Tibial artery (tissue), 4 donors: ENCODE results near the gene NFIA.

Source experiments
- DNase-seq, 2 donors: peaks; one replicate each; pipeline ENCODE4 v3.0.0-alpha.2; 2019
- H3K27ac ChIP-seq, 2 donors: fragments of 200-600 bp; sonication (generic) in 1 of 2; 1 replicate in 1 of 2; 2 replicates in 1 of 2; pipeline ENCODE4 v1.5.1; 2018 to 2019; ENCODE audit warnings: mild to moderate bottlenecking in 1 of 2
- H3K27me3 ChIP-seq, 2 donors: fragments of 200-600 bp; sonication (generic) in 1 of 2; one replicate each; pipeline versions ENCODE4 v1.5.1 to v1.6.0; 2016 to 2019
- H3K36me3 ChIP-seq, 3 donors: fragments of 200-600 bp; sonication (generic) in 2 of 3; one replicate each; pipeline ENCODE4 v1.5.1; 2016 to 2019; ENCODE audit warnings: mild to moderate bottlenecking in 2 of 3
- H3K4me1 ChIP-seq, 4 donors: fragments of 200-600 bp; sonication (generic) in 2 of 4; 1 replicate in 3 of 4; 2 replicates in 1 of 4; pipeline ENCODE4 v1.5.1; 2016 to 2019
- H3K4me3 ChIP-seq, 2 donors: fragments of 200-600 bp; sonication (generic) in 1 of 2; 1 replicate in 1 of 2; 2 replicates in 1 of 2; pipeline ENCODE4 v1.5.1; 2018 to 2019; ENCODE audit warnings: mild to moderate bottlenecking in 2 of 2
- H3K9me3 ChIP-seq, 3 donors: fragments of 200-600 bp; sonication (generic) in 1 of 3; one replicate each; pipeline ENCODE4 v1.5.1; 2016 to 2019
- intact Hi-C: fragments of 100-400 bp; cut with DNase I; formaldehyde crosslinking; loops from one replicate; pipeline ENCODE4 v1.15.0; 2023; ENCODE audit warnings: low total_unique reads
- TF ChIP-seq, protein P1 (sequence below), 2 experiments: fragments of 200-600 bp in 1 of 2; fragments of 450-650 bp in 1 of 2; IDR thresholded peaks; one replicate each; pipeline ENCODE4 v1.5.1; 2017 to 2019; ENCODE audit warnings: antibody characterized with exemption in 2 of 2, mild to moderate bottlenecking in 1 of 2, moderate library complexity in 1 of 2

NFIA gene

DNA sequence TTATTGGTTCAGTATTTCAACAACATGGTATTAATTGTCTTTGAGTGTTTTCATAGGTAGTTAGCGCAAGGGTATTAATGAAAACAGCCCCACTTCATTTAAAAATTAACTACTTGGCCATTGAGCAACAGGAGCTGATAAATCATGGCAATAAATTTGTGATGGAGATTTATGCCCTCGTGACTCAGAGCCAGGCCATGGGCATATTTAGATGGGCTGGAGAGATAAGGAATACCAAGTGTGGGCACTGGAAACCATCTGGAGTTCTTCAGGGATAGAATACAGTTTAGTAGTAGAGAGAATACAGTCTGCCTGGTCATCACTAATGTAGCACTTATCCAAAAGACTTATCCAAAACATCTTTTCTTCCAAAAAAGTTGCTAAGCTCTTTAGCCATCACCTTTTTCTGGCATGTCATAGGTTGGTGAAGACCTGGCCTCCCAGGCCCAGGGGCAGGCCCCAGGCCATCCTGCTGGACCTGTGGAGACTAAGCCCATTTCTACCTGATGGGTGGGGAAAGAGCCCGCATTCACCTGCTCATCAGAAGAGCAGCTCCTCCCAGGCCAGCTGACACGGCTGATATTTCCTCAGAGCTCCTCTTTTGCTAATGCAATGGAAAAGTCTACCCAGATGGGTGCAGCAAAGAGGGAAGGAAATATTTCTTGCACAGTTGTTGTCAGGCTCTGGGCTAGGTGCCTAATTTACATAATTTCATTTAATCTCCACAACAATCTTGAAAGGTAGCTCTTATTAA, 404.6 kb downstream of the NFIA start:
- no peak overlapping the region for H3K27ac ChIP-seq
- intact Hi-C loops, result no loop called here
- H3K9me3 ChIP-seq, result no peaks in the 10 kb centered on the region
- DNase-seq, result no peak
- H3K4me3 ChIP-seq, result no peak overlapping the region
- TF ChIP-seq, protein P1, sequence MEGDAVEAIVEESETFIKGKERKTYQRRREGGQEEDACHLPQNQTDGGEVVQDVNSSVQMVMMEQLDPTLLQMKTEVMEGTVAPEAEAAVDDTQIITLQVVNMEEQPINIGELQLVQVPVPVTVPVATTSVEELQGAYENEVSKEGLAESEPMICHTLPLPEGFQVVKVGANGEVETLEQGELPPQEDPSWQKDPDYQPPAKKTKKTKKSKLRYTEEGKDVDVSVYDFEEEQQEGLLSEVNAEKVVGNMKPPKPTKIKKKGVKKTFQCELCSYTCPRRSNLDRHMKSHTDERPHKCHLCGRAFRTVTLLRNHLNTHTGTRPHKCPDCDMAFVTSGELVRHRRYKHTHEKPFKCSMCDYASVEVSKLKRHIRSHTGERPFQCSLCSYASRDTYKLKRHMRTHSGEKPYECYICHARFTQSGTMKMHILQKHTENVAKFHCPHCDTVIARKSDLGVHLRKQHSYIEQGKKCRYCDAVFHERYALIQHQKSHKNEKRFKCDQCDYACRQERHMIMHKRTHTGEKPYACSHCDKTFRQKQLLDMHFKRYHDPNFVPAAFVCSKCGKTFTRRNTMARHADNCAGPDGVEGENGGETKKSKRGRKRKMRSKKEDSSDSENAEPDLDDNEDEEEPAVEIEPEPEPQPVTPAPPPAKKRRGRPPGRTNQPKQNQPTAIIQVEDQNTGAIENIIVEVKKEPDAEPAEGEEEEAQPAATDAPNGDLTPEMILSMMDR (IDR thresholded peaks at IDR 0.05), result no peak
- H3K36me3 ChIP-seq, result no peaks in the 10 kb centered on the region
- peaks cover 0 to 3% (median 0%) of the 10 kb centered on the region in 4 donors for H3K4me1 ChIP-seq
- H3K27me3 ChIP-seq, result no peaks in the 10 kb centered on the region

DNA sequence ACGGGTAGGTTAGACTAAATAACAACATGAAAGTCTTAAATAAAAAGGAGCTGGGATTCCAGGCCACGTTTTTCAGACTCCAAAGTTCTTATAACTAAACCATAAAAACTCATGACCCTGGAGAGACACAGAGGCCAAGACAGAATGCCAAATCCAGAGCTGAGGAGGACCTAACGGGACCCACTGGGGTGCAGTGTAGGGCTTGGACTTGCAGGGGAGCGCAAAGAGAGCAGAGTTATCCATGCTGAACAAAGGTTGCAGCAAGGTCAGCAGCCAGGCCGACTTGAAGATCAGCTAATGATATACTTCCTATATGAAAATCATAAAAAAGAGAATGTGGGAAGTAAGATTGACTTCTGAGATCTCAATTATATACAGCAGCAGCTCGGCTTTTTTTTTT, 405.4 kb downstream of the NFIA start:
- no peak for DNase-seq
- H3K36me3 ChIP-seq, result no peaks in the 10 kb centered on the region
- no peak overlapping the region for H3K27ac ChIP-seq
- no peaks in the 10 kb centered on the region for H3K9me3 ChIP-seq
- no peaks in the 10 kb centered on the region for H3K27me3 ChIP-seq
- TF ChIP-seq, protein P1 (IDR thresholded peaks at IDR 0.05), result no peak
- H3K4me3 ChIP-seq, result no peak overlapping the region
- intact Hi-C loops, result no loop called here
- no peaks in the 10 kb centered on the region for H3K4me1 ChIP-seq

DNA sequence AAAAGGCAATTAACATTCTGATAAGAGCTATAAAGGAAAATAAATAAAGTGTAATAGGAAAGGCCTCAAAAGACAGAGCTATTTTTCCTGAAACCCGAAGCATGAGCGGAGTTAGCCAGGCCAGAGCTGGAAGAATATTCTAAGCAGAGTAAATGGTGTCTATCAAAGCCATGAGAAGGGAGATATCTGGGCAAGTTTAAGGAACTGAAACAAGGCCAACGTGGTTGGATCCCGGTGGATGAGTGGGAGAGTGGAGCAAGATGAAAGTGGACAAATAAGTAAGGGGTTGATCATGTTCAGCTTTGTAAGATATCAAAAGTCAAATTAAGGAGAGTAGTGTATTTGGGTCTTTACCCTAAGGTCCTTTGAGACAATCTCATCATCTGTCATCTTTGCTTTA, 408.6 kb downstream of the NFIA start:
- Histone ChIP-seq H3K4me3 (no peak overlapping the region), H3K27me3 (no peaks in the 10 kb centered on the region), H3K36me3 (no peaks in the 10 kb centered on the region), H3K27ac (no peak overlapping the region), H3K4me1 (no peaks in the 10 kb centered on the region), H3K9me3 (no peaks in the 10 kb centered on the region)
- no peak for DNase-seq
- intact Hi-C loops, result no loop called here
- TF ChIP-seq, protein P1 (IDR thresholded peaks at IDR 0.05), result no peak

DNA sequence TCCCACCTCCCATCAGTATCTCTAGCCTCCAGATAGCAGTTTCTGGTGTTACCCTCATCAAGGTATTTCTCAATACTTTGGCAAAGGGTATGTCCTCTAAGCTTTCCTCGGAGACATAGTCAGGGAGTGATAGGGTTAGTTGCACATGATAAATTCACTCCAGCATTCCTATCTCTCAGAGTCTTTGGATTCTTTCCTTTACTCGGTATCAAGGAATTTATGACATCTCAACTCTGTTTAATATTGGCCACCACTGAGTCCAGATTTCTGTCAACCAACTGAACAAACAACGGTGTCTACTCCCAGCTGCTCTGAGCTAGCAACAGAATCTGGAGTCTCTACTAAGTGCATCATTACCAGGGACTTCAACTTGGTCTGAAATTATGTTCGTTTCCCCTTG, 409.1 kb downstream of the NFIA start:
- intact Hi-C loops, result no loop called here
- TF ChIP-seq, protein P1 (IDR thresholded peaks at IDR 0.05), result no peak
- Histone ChIP-seq H3K27me3 (no peaks in the 10 kb centered on the region), H3K4me1 (no peaks in the 10 kb centered on the region), H3K9me3 (no peaks in the 10 kb centered on the region), H3K4me3 (no peak overlapping the region), H3K27ac (no peak overlapping the region), H3K36me3 (no peaks in the 10 kb centered on the region)
- no peak for DNase-seq

DNA sequence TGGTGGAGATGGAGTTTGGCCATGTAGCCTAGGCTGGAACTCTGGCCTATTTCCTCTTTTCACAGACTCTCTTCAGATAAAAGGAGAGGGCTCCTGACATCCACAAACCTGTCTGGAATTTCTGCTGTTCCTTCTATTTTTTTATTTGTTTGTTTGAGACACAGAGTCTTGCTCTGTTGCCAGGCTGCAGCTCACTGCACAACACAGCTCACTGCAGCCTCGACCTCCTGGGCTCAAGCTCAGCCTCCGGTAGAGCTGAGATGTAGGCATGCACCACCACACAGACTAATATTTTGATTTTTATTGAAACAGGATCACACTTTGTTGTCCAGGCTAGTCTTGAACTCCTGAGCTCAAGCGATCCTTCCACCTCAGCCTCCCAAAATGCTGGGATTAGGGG, 411.6 kb downstream of the NFIA start:
- H3K4me1 ChIP-seq, result no peaks in the 10 kb centered on the region
- H3K27ac ChIP-seq, result no peak overlapping the region
- TF ChIP-seq, protein P1 (IDR thresholded peaks at IDR 0.05), result no peak
- H3K27me3 ChIP-seq, result no peaks in the 10 kb centered on the region
- intact Hi-C loops, result no loop called here
- no peaks in the 10 kb centered on the region for H3K9me3 ChIP-seq
- H3K36me3 ChIP-seq, result no peaks in the 10 kb centered on the region
- DNase-seq, result no peak
- H3K4me3 ChIP-seq, result no peak overlapping the region
